GM12892 (cell line): ENCODE results near the gene SLC10A3.

Source experiments
- POLR2A ChIP-seq: IDR thresholded peaks from 2 replicates; pipeline ENCODE4 v1.6.1; 2011; ENCODE audit warnings: low read depth, low read length, control low read depth
- POLR2AphosphoS5 ChIP-seq: IDR thresholded peaks from 2 replicates; pipeline ENCODE4 v1.6.1; 2011; ENCODE audit warnings: low read depth, low read length, control low read depth

DNA sequence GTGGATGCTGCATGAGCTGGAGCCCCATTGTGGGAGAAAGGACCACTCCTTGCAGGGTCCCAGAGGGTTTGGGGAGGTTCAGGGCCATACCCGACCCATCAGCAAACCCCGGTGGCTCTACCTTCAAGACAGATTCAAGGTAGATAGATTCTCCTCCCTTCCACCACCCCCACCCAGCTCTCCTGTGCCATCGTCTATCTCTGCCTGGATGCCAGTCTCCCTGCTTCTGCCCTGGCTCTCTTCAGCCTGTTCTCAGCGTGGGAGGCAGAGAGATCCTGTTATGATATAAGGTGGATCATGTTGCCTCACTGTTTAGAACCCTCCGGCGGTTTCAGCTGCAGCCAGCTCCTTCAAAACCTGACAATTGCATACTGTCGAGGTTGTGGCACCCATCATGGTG lies 16.7 kb downstream of the SLC10A3 start:
- TF ChIP-seq POLR2A (no peak), POLR2AphosphoS5 (no peak)
